ENCODE measurements around the gene GRM8. TPM values are rescaled to one million over a fixed set of nuclear protein-coding genes. Genes with fewer than 3 reads are reported as not detected.

GRM8 gene
- total RNA-seq, 1 experiment from 2014 or later: not detected

- Histone ChIP-seq H3K9me2 (replicated peaks; ENCODE audit: low read length) (no peaks in the 10 kb centered on the region), H2AFZ (ENCODE audit: low read length) (no peak overlapping the region), H3F3A (ENCODE audit: low read length, unreplicated experiment) (no peaks in the 10 kb centered on the region), H3K4me3 (ENCODE audit: low read length) (no peak overlapping the region), H3K36me3 (ENCODE audit: low read depth, low read length) (no peaks in the 10 kb centered on the region), H3K79me2 (ENCODE audit: low read length) (no peaks in the 10 kb centered on the region), H4K20me1 (ENCODE audit: low read length) (no peaks in the 10 kb centered on the region), H3K9me3 (ENCODE audit: low read length) (no peaks in the 10 kb centered on the region), H3K27ac (ENCODE audit: low read length) (no peak overlapping the region), H3K4me2 (ENCODE audit: low read length) (no peak overlapping the region), H3K27me3 (ENCODE audit: low read length) (no peaks in the 10 kb centered on the region), H3K9ac (ENCODE audit: low read length) (no peak overlapping the region), H3K4me1 (ENCODE audit: insufficient read depth, low read length) (no peaks in the 10 kb centered on the region)
- CTCF ChIA-PET: no interaction called here
- ATAC-seq: no peak
- intact Hi-C loops (cut with micrococcal nuclease): no loop called here
- no peak for DNase-seq
- BruUV-seq (replicated peaks): no TSS peak
- POLR2A ChIA-PET (ENCODE audit: unreplicated experiment): no interaction called here
- no peak for TF ChIP-seq EZH2 (IDR thresholded peaks at IDR 0.05; ENCODE audit: low read length, unreplicated experiment)
- no peak for TF ChIP-seq EZH2phosphoT487 (IDR thresholded peaks at IDR 0.05; ENCODE audit: borderline replicate concordance, low read length)
- TF ChIP-seq, protein P1, sequence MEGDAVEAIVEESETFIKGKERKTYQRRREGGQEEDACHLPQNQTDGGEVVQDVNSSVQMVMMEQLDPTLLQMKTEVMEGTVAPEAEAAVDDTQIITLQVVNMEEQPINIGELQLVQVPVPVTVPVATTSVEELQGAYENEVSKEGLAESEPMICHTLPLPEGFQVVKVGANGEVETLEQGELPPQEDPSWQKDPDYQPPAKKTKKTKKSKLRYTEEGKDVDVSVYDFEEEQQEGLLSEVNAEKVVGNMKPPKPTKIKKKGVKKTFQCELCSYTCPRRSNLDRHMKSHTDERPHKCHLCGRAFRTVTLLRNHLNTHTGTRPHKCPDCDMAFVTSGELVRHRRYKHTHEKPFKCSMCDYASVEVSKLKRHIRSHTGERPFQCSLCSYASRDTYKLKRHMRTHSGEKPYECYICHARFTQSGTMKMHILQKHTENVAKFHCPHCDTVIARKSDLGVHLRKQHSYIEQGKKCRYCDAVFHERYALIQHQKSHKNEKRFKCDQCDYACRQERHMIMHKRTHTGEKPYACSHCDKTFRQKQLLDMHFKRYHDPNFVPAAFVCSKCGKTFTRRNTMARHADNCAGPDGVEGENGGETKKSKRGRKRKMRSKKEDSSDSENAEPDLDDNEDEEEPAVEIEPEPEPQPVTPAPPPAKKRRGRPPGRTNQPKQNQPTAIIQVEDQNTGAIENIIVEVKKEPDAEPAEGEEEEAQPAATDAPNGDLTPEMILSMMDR (conservative IDR thresholded peaks at IDR 0.05; ENCODE audit: low read depth, low read length): no peak
These were observed 497.4 kb downstream of the GRM8 start for GRCh38 chr7:126755381-126755780.

DNA sequence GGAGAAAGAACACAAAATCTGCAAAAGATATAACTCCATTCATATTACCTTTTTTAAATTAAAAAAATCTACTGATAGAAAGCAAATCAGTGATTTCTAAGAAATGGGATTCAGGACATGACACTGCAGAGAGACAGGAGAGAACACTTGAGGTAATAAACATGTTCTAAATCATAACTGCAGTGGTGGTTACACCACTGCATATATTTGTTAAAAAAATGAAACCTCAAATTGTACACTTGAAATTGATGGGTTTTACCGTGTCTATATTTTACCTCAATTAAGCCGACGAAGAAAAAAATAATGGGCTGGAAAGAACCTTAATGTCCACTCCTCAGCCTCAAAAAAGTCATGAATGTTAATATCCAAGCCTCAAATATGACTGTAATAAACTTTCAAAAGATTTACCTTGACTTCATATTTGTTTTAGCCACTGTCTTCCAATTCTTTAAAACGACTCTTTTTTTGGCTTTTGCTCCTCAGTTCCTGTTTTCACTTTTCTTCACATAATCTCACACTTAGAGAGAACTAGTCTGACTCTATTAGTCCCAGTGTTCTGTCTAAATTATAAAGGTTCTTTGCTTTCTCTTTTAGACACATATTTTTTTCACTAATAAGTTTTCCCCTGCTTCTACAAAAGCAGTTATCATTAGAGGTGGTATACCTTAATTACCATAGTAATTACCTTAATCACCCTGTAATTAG lies 502.4 kb downstream of the GRM8 start:
- ChIA-PET CTCF (no interaction called here), POLR2A (ENCODE audit: unreplicated experiment) (no interaction called here)
- ATAC-seq (no peak), DNase-seq (no peak)
- Histone ChIP-seq H3K9ac (ENCODE audit: low read length) (no peak overlapping the region), H3K36me3 (ENCODE audit: low read depth, low read length) (no peaks in the 10 kb centered on the region), H2AFZ (ENCODE audit: low read length) (no peak overlapping the region), H3K9me2 (replicated peaks; ENCODE audit: low read length) (no peaks in the 10 kb centered on the region), H3K79me2 (ENCODE audit: low read length) (no peaks in the 10 kb centered on the region), H3F3A (ENCODE audit: low read length, unreplicated experiment) (no peaks in the 10 kb centered on the region), H3K4me2 (ENCODE audit: low read length) (no peak overlapping the region), H3K4me1 (ENCODE audit: insufficient read depth, low read length) (no peaks in the 10 kb centered on the region), H3K27me3 (ENCODE audit: low read length) (no peaks in the 10 kb centered on the region), H4K20me1 (ENCODE audit: low read length) (no peaks in the 10 kb centered on the region), H3K27ac (ENCODE audit: low read length) (no peak overlapping the region), H3K9me3 (ENCODE audit: low read length) (0 out of 2 replicates have a peak, but pooled peaks cover 4% of the 10 kb centered on the region), H3K4me3 (ENCODE audit: low read length) (no peak overlapping the region)
- BruUV-seq (replicated peaks): no TSS peak
- TF ChIP-seq EZH2phosphoT487 (IDR thresholded peaks at IDR 0.05; ENCODE audit: borderline replicate concordance, low read length) (no peak), EZH2 (IDR thresholded peaks at IDR 0.05; ENCODE audit: low read length, unreplicated experiment) (no peak)
- TF ChIP-seq, protein P1 (conservative IDR thresholded peaks at IDR 0.05; ENCODE audit: low read depth, low read length): no peak
- intact Hi-C loops (cut with micrococcal nuclease): no loop called here

- POLR2A ChIA-PET (ENCODE audit: unreplicated experiment): no interaction called here
- CTCF ChIA-PET: no interaction called here
These were observed 523.8 kb downstream of the GRM8 start for GRCh38 chr7:126728967-126729366.

More at GRCh38 chr7:126728967-126729366, 523.8 kb downstream of the GRM8 start:
- no peaks in the 10 kb centered on the region for H3K9me3 ChIP-seq (ENCODE audit: low read length)
- intact Hi-C loops (cut with micrococcal nuclease): no loop called here
- DNase-seq (no peak), ATAC-seq (no peak)
- no peak overlapping the region for H3K4me3 ChIP-seq (ENCODE audit: low read length)
- H3F3A ChIP-seq (ENCODE audit: low read length, unreplicated experiment): no peaks in the 10 kb centered on the region
- H3K27ac ChIP-seq (ENCODE audit: low read length): no peak overlapping the region
- no TSS peak for BruUV-seq (replicated peaks)
- H3K4me2 ChIP-seq (ENCODE audit: low read length): no peak overlapping the region
- H4K20me1 ChIP-seq (ENCODE audit: low read length): no peaks in the 10 kb centered on the region
- no peak overlapping the region for H3K9ac ChIP-seq (ENCODE audit: low read length)
- H3K27me3 ChIP-seq (ENCODE audit: low read length): no peaks in the 10 kb centered on the region
- no peak overlapping the region for H2AFZ ChIP-seq (ENCODE audit: low read length)
- TF ChIP-seq, protein P1 (conservative IDR thresholded peaks at IDR 0.05; ENCODE audit: low read depth, low read length): no peak
- no peak for TF ChIP-seq EZH2phosphoT487 (IDR thresholded peaks at IDR 0.05; ENCODE audit: borderline replicate concordance, low read length)
- TF ChIP-seq EZH2 (IDR thresholded peaks at IDR 0.05; ENCODE audit: low read length, unreplicated experiment): no peak
- no peaks in the 10 kb centered on the region for H3K36me3 ChIP-seq (ENCODE audit: low read depth, low read length)
- no peaks in the 10 kb centered on the region for H3K79me2 ChIP-seq (ENCODE audit: low read length)
- H3K4me1 ChIP-seq (ENCODE audit: insufficient read depth, low read length): no peaks in the 10 kb centered on the region
- no peaks in the 10 kb centered on the region for H3K9me2 ChIP-seq (replicated peaks; ENCODE audit: low read length)

Data from PC-3 (cell line).